ENCODE data around the gene MAD1L1. TPM values are rescaled to one million over a fixed set of nuclear protein-coding genes. Genes with fewer than 3 reads are reported as not detected.

Gene MAD1L1
- total RNA-seq, 4 donors from 2014 or later = 22.3 to 56.6 (median 35.0) TPM

GRCh38 chr7:1851721-1852516 lies 380.8 kb downstream of the MAD1L1 start:
- H3K9me3 ChIP-seq = no peaks in the 10 kb centered on the region
- 78 to 80% methylated on average over 1 to 9 of the region's 26 CpGs for WGBS, 2 donors (ENCODE audit: low coverage in 1 of 2)
- no peak overlapping the region for H3K4me3 ChIP-seq
- no peaks in the 10 kb centered on the region for H3K36me3 ChIP-seq
- H3K27ac ChIP-seq = no peak overlapping the region
- TF ChIP-seq EP300 (IDR thresholded peaks at IDR 0.05) (no peak), POLR2A (IDR thresholded peaks at IDR 0.05) (no peak)
- no peak for ATAC-seq
- no peaks in the 10 kb centered on the region for H3K27me3 ChIP-seq
- H3K4me1 ChIP-seq = no peaks in the 10 kb centered on the region

- no peak for ATAC-seq
- WGBS, 2 donors (ENCODE audit: low coverage in 1 of 2) = 100% methylated on average over 1 of the region's 31 CpGs; no CpG with 5 or more reads in 1 of the 2 donors
- H3K4me1 ChIP-seq = no peaks in the 10 kb centered on the region
- no peak overlapping the region for H3K27ac ChIP-seq
- no peaks in the 10 kb centered on the region for H3K9me3 ChIP-seq
- TF ChIP-seq POLR2AphosphoS5 (IDR thresholded peaks at IDR 0.05) (no peak), POLR2A (IDR thresholded peaks at IDR 0.05) (no peak), CTCF (IDR thresholded peaks at IDR 0.05) (no peak), EP300 (IDR thresholded peaks at IDR 0.05) (no peak)
- H3K4me3 ChIP-seq = no peak overlapping the region
- no peaks in the 10 kb centered on the region for H3K27me3 ChIP-seq
- H3K36me3 ChIP-seq = no peaks in the 10 kb centered on the region
Measured at GRCh38 chr7:1850976-1851571, 381.7 kb downstream of the MAD1L1 start.

- no peak for TF ChIP-seq POLR2AphosphoS5 (IDR thresholded peaks at IDR 0.05)
- no peak for TF ChIP-seq POLR2A (IDR thresholded peaks at IDR 0.05)
- no peak for TF ChIP-seq CTCF (IDR thresholded peaks at IDR 0.05)
- no peak for TF ChIP-seq EP300 (IDR thresholded peaks at IDR 0.05)
- no peak overlapping the region for H3K4me3 ChIP-seq
- no peaks in the 10 kb centered on the region for H3K36me3 ChIP-seq
- no peaks in the 10 kb centered on the region for H3K9me3 ChIP-seq
- 93% methylated on average over 3 of the region's 33 CpGs; no CpG with 5 or more reads in 1 of the 2 donors for WGBS, 2 donors (ENCODE audit: low coverage in 1 of 2)
- no peak for ATAC-seq
- H3K27ac ChIP-seq = no peak overlapping the region
- H3K4me1 ChIP-seq = no peaks in the 10 kb centered on the region
- no peaks in the 10 kb centered on the region for H3K27me3 ChIP-seq
Measured at GRCh38 chr7:1850111-1850975, 382.4 kb downstream of the MAD1L1 start.

GRCh38 chr7:1849351-1850041 lies 383.2 kb downstream of the MAD1L1 start:
- H3K36me3 ChIP-seq = no peaks in the 10 kb centered on the region
- H3K27me3 ChIP-seq = no peaks in the 10 kb centered on the region
- no peak overlapping the region for H3K4me3 ChIP-seq
- no peaks in the 10 kb centered on the region for H3K4me1 ChIP-seq
- no peak overlapping the region for H3K27ac ChIP-seq
- TF ChIP-seq EP300 (IDR thresholded peaks at IDR 0.05) = no peak
- no peak for TF ChIP-seq POLR2AphosphoS5 (IDR thresholded peaks at IDR 0.05)
- TF ChIP-seq POLR2A (IDR thresholded peaks at IDR 0.05) = no peak
- no peak for TF ChIP-seq CTCF (IDR thresholded peaks at IDR 0.05)
- 91% methylated on average over 19 of the region's 35 CpGs; no CpG with 5 or more reads in 1 of the 2 donors for WGBS, 2 donors (ENCODE audit: low coverage in 1 of 2)
- ATAC-seq = no peak
- no peaks in the 10 kb centered on the region for H3K9me3 ChIP-seq

GRCh38 chr7:1848911-1849311 lies 383.8 kb downstream of the MAD1L1 start:
- TF ChIP-seq EP300 (IDR thresholded peaks at IDR 0.05) (no peak), CTCF (IDR thresholded peaks at IDR 0.05) (no peak), POLR2A (IDR thresholded peaks at IDR 0.05) (no peak)
- 94% methylated on average over 3 to 7 of the region's 15 CpGs for WGBS, 2 donors (ENCODE audit: low coverage in 1 of 2)
- Histone ChIP-seq H3K27me3 (no peaks in the 10 kb centered on the region), H3K4me3 (no peak overlapping the region), H3K4me1 (no peaks in the 10 kb centered on the region), H3K27ac (no peak overlapping the region), H3K9me3 (no peaks in the 10 kb centered on the region), H3K36me3 (no peaks in the 10 kb centered on the region)
- no peak for ATAC-seq
